Activated T-cell treated with anti-CD3 and anti-CD28 coated beads, Interleukin-2, amount 50 U/mL, for 72 hours (primary cell): ENCODE measurements around the gene MCOLN3. TPM values are rescaled to one million over a fixed set of nuclear protein-coding genes. Genes with fewer than 3 reads are reported as not detected.

Experiments
- ATAC-seq, 2 donors: fragments of 150-1000 bp; cut with Tn5 transposase; replicated peaks in 1 of 2; 2 replicates each; pipeline ENCODE4 v1.10.0; 2021; ENCODE audit warnings: moderate library complexity in 2 of 2, mild to moderate bottlenecking in 1 of 2
- DNase-seq, 2 donors: peaks; one replicate each; pipeline ENCODE4 v3.0.0; 2021 to 2022; ENCODE audit warnings: mixed read lengths in 1 of 2
- H3K27ac Mint-ChIP-seq: one replicate; pipeline ENCODE4 v1.8.0; 2022; ENCODE audit warnings: mild to moderate bottlenecking, moderate library complexity, mixed read lengths
- H3K27me3 Mint-ChIP-seq: one replicate; pipeline ENCODE4 v1.8.0; 2022; ENCODE audit warnings: low read depth, mixed read lengths
- H3K36me3 Mint-ChIP-seq, 2 donors: one replicate each; pipeline ENCODE4 v1.8.0; 2022; ENCODE audit warnings: mixed read lengths in 2 of 2, mild to moderate bottlenecking in 1 of 2; ENCODE audit not compliant: insufficient read depth in 2 of 2
- H3K4me1 Mint-ChIP-seq: one replicate; pipeline ENCODE4 v1.8.0; 2022; ENCODE audit warnings: low read depth, mixed read lengths
- H3K4me3 Mint-ChIP-seq, 2 donors: one replicate each; pipeline ENCODE4 v1.8.0; 2022; ENCODE audit warnings: mild to moderate bottlenecking in 2 of 2, mixed read lengths in 2 of 2, moderate library complexity in 2 of 2
- H3K9me3 Mint-ChIP-seq, 2 donors: one replicate each; pipeline ENCODE4 v1.8.0; 2022; ENCODE audit warnings: mixed read lengths in 2 of 2
- total RNA-seq, 2 donors: library from RNA; stranded (reverse); gene quantifications; one replicate each; pipeline ENCODE4 v1.2.3, GENCODE V29; 2022

The MCOLN3 gene
- total RNA-seq, 2 donors from 2014 or later: 0.74 to 0.91 TPM

DNA sequence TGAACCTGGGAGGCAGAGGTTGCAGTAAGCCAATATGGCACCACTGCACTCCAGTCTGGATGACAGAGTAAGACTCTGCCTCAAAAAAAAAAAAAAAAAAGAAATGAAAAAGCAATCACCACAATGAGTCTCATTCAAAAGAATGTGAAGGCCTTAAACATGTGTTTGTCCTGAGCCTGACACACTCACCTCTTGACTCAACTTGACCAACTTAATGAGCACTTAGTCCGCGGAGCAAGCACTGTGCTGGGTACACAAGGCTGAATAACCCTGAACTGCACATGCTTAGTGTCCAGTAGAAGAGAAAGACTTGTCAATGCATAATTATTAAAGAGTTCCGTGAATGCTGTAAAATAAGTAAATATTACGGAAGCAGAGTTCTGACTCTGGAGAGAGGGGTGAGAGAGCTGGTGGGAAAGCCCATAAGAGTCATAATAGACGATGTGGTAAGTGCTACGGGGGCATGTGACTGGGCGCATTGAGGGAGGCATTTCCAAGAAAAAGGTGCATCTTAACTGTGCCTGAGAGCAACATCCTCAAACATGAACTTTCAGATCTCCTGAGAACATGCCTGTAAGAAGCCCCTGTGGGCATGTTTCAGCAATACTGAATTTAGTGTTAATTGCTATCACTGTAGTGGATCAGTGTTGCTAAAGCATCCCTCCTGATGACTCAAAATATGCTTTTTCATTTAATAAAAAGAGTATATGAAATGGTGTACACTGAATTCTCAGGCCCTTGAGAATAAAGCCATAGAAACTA lies 78.6 kb downstream of the MCOLN3 start:
- Mint-ChIP-seq H3K9me3 (no peaks in the 10 kb centered on the region), H3K4me1 (peaks cover 59% of the 10 kb centered on the region), H3K4me3 (peak overlapping the region; percentile 62 to 79), H3K27me3 (no peaks in the 10 kb centered on the region), H3K27ac (peak overlapping the region; percentile 95), H3K36me3 (peaks cover 3 to 19% of the 10 kb centered on the region in 2 donors)
- DNase-seq: peak; percentile 69 to 70
- peak; percentile 87 for ATAC-seq

DNA sequence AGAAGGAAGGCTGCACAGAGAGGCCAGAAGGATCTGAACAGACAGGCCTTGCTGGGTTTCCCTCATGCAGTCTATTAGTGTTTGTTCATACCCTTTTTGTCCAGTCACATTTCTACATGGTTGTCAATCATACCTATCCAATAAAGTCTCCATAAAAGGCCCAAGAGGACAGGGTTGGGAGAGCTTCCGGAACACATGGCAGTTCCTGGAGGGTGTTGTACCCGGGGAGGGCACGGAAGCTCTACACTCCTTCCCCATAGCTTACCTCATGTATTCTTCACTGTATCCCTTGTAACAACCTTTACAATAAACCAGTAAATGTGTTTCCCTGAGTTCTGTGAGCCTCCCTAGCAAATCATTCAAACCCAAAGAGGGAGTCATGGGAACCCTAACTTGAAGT lies 79.4 kb downstream of the MCOLN3 start:
- ATAC-seq (no peak), DNase-seq (no peak)
- no peak overlapping the region for H3K4me3 Mint-ChIP-seq
- H3K27me3 Mint-ChIP-seq: no peaks in the 10 kb centered on the region
- H3K9me3 Mint-ChIP-seq: no peaks in the 10 kb centered on the region
- peak overlapping the region; percentile 79 for H3K27ac Mint-ChIP-seq
- peaks cover 54% of the 10 kb centered on the region for H3K4me1 Mint-ChIP-seq
- peaks cover 3 to 19% of the 10 kb centered on the region in 2 donors for H3K36me3 Mint-ChIP-seq

DNA sequence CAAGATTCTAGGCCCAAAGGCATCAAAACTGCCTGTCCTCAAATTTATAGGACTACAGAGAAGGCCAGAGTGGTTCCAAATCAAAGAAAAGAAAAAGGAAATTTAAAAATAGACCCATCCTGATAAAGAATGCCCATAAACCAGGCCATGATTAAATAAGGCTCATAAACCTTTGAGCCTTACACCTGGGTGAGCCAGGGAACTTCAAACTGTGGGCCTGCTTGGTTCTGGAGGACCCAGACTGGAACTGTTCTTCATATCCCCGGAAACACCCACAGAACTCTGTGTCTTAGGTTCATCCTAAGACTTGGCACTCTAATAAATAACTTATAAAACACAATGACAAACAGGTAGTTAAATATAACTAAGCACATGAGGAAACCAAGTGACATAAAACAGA lies 80.2 kb downstream of the MCOLN3 start:
- no peak for ATAC-seq
- DNase-seq: no peak
- H3K27ac Mint-ChIP-seq: no peak overlapping the region
- H3K36me3 Mint-ChIP-seq: peaks cover 3 to 24% of the 10 kb centered on the region in 2 donors
- H3K27me3 Mint-ChIP-seq: no peaks in the 10 kb centered on the region
- H3K9me3 Mint-ChIP-seq: no peaks in the 10 kb centered on the region
- peaks cover 46% of the 10 kb centered on the region for H3K4me1 Mint-ChIP-seq
- no peak overlapping the region for H3K4me3 Mint-ChIP-seq

Other genes with a start within 250 kb of the MCOLN3 start
- under 1 TPM; 0.24 to 0.65 TPM for gene LPAR3, start 155.3 kb downstream of the MCOLN3 start, total RNA-seq
- gene MCOLN2, start 51.4 kb downstream of the MCOLN3 start, total RNA-seq: 10 to 100 TPM; 57.6 to 76.3 TPM
- gene SYDE2, start 152.5 kb upstream of the MCOLN3 start, total RNA-seq: 1 to 10 TPM; 3.4 to 4.3 TPM
- gene C1orf52, start 211.2 kb upstream of the MCOLN3 start, total RNA-seq: 10 to 100 TPM; 23.3 to 25.6 TPM
- gene BCL10, start 228.1 kb upstream of the MCOLN3 start, total RNA-seq: 10 to 100 TPM; 23.8 to 30.1 TPM